ENCODE results near the gene EEF1B2. TPM values are rescaled to one million over a fixed set of nuclear protein-coding genes. Genes with fewer than 3 reads are reported as not detected.
"Not testable (repeated sequence)": the region's sequence is repeated elsewhere in the genome, so short reads cannot be mapped to it uniquely, and the experiment has no call there.

The EEF1B2 gene
- total RNA-seq, 1 experiment from 2014 or later, result 611 TPM

- TF ChIP-seq ELF4 (CRISPR knock-in tag; IDR thresholded peaks at IDR 0.05; ENCODE audit: low read depth) (0 out of 2 replicates have a peak, but pooled peaks have one; percentile 39), E2F5 (CRISPR knock-in tag; IDR thresholded peaks at IDR 0.05) (0 out of 2 replicates have a peak, but pooled peaks have one; percentile 7), JAZF1 (CRISPR knock-in tag; IDR thresholded peaks at IDR 0.05) (no peak), OVOL2 (CRISPR knock-in tag; IDR thresholded peaks at IDR 0.05; ENCODE audit: borderline replicate concordance) (no peak), CTCF (IDR thresholded peaks at IDR 0.05) (no peak)
- H3K36me3 Mint-ChIP-seq, result peaks cover 42% of the 10 kb centered on the region
- H3K4me1 Mint-ChIP-seq, result peaks cover 38% of the 10 kb centered on the region
- H3K4me3 Mint-ChIP-seq, result peak overlapping the region; percentile 98
- DNase-seq (ENCODE audit: low spot score), result no peak
- no peaks in the 10 kb centered on the region for H3K9me3 Mint-ChIP-seq
- ChIA-PET CTCF (interaction anchor here (1.9 kb wide), 1 partner anchor 156 kb away, joined by 6 read pairs; no protein-coding TSS in a partner anchor), POLR2A (interaction anchor here (0.6 kb wide), 1 partner anchor 77 kb away, joined by 3 read pairs; no protein-coding TSS in a partner anchor)
- ATAC-seq, result no peak
- peak overlapping the region; percentile 91 for H3K27ac Mint-ChIP-seq
- no peaks in the 10 kb centered on the region for H3K27me3 Mint-ChIP-seq (ENCODE audit: low read depth)
Measured at GRCh38 chr2:206160125-206160806, 571 bp downstream of the EEF1B2 start.

GRCh38 chr2:206160807-206161179 lies 1.1 kb downstream of the EEF1B2 start:
- Mint-ChIP-seq H3K9me3 (no peaks in the 10 kb centered on the region), H3K4me3 (peak overlapping the region; percentile 98), H3K36me3 (peaks cover 42% of the 10 kb centered on the region), H3K27me3 (ENCODE audit: low read depth) (no peaks in the 10 kb centered on the region), H3K27ac (peak overlapping the region; percentile 91), H3K4me1 (peaks cover 38% of the 10 kb centered on the region)
- no peak for ATAC-seq
- ChIA-PET POLR2A (no interaction called here), CTCF (interaction anchor here (1.9 kb wide), 1 partner anchor 156 kb away, joined by 6 read pairs; no protein-coding TSS in a partner anchor)
- TF ChIP-seq FOXJ3 (CRISPR knock-in tag; IDR thresholded peaks at IDR 0.05; ENCODE audit: borderline replicate concordance), result no peak
- peak; percentile 46; the same call in 1 of the 2 replicates for TF ChIP-seq GABPB1 (CRISPR knock-in tag; IDR thresholded peaks at IDR 0.05)
- no peak for DNase-seq (ENCODE audit: low spot score)

GRCh38 chr2:206162401-206162800 lies 2.7 kb downstream of the EEF1B2 start:
- not testable (repeated sequence) for ATAC-seq; DNase-seq (ENCODE audit: low spot score); H3K27me3 Mint-ChIP-seq (ENCODE audit: low read depth); H3K9me3 Mint-ChIP-seq; H3K4me3 Mint-ChIP-seq
- peaks cover 33% of the 10 kb centered on the region for H3K4me1 Mint-ChIP-seq
- peak overlapping the region; percentile 78 for H3K27ac Mint-ChIP-seq
- peaks cover 47% of the 10 kb centered on the region for H3K36me3 Mint-ChIP-seq
- CTCF ChIA-PET, result interaction anchor here (0.9 kb wide), 1 partner anchor 68 kb away, joined by 3 read pairs; no protein-coding TSS in a partner anchor
- POLR2A ChIA-PET, result interaction anchor here (0.7 kb wide), 1 partner anchor 157 kb away, joined by 3 read pairs; no protein-coding TSS in a partner anchor

- DNase-seq (ENCODE audit: low spot score) (no peak), ATAC-seq (no peak)
- peaks cover 24% of the 10 kb centered on the region for H3K4me1 Mint-ChIP-seq
- peak overlapping the region; percentile 70 for H3K27ac Mint-ChIP-seq
- CTCF ChIA-PET, result interaction anchor here (0.6 to 1.0 kb wide), 7 partner anchors 57 to 603 kb away, joined by 3 to 6 read pairs (median 3); no protein-coding TSS in a partner anchor
- peaks cover 15% of the 10 kb centered on the region for H3K9me3 Mint-ChIP-seq
- no peaks in the 10 kb centered on the region for H3K27me3 Mint-ChIP-seq (ENCODE audit: low read depth)
- H3K4me3 Mint-ChIP-seq, result no peak overlapping the region
- peaks cover 53% of the 10 kb centered on the region for H3K36me3 Mint-ChIP-seq
- POLR2A ChIA-PET, result interaction anchor here (0.6 kb wide), 1 partner anchor 30 kb away, joined by 5 read pairs; no protein-coding TSS in a partner anchor
- peak; percentile 76; the same call in 1 of the 2 replicates for TF ChIP-seq ZNF532 (CRISPR knock-in tag; IDR thresholded peaks at IDR 0.05; ENCODE audit: borderline replicate concordance)
- TF ChIP-seq ZNF425 (CRISPR knock-in tag; conservative IDR thresholded peaks at IDR 0.05), result no peak
- TF ChIP-seq TCF7 (CRISPR knock-in tag; IDR thresholded peaks at IDR 0.05; ENCODE audit: low read depth), result no peak
- TF ChIP-seq ATF3 (CRISPR knock-in tag; conservative IDR thresholded peaks at IDR 0.05), result no peak
- no peak for TF ChIP-seq IRF2 (CRISPR knock-in tag; IDR thresholded peaks at IDR 0.05; ENCODE audit: borderline replicate concordance, low read depth)
Measured at GRCh38 chr2:206163251-206163880, 3.7 kb downstream of the EEF1B2 start.

All from WTC11 (cell line).